ENCODE measurements around the gene PSMD13. TPM values are rescaled to one million over a fixed set of nuclear protein-coding genes. Genes with fewer than 3 reads are reported as not detected.
"Not testable (repeated sequence)": the region's sequence is repeated elsewhere in the genome, so short reads cannot be mapped to it uniquely, and the experiment has no call there.

PSMD13 gene
- total RNA-seq, 1 experiment from 2014 or later, result 141 TPM

DNA sequence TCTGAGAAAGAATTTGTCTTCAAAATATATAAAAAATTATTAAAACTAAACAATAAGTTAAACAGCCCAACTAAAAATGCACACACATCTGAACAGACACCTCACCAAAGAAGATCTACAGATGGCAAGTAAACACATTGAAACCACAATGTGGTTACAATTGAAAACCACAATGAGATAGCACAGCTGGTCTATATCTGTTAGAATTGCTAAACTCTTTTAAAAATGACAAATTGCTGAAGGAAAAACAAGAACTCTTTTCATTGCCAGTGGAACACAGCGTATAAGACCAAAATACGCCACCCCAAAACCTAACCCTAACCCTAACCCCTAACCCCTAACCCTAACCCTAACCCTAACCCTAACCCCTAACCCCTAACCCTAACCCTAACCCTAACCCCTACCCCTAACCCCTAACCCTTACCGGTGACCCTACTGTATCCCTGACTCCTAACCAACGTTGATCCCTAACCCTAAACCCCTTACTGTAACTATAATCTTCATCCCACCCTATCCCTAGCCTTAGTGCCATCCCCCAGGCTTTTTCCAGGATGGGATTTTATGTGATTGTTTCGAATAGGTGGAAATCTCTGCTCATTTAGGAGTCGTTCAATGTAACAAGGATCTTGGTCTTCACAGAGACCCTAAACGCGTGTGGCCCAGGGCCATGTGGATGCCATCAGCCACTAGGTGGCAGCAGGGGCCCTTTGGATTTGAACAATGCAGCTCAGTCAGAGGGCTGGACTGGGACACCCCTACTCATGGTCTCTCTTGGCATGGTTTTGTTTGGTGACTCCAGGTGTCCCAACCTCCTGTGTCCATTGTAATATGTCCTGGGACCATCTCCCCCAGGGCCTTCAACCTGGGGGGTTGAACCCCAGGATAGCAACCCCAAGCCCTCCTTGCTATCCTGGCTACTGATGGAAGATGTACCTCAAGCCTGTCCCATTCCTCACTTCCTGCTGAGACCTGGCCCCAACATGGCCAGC is 45.0 kb upstream of the PSMD13 start:
- not testable (repeated sequence) for H4K20me1 ChIP-seq (ENCODE audit: control insufficient read depth, insufficient read depth, insufficient read length); H3K4me1 ChIP-seq (ENCODE audit: insufficient read depth, low read length); H2AK5ac ChIP-seq (ENCODE audit: insufficient read length, low read length); H3K4me3 Mint-ChIP-seq; H3K36me3 Mint-ChIP-seq (ENCODE audit: insufficient read depth in 1 of 3, low read depth in 3 of 3); H3K23me2 ChIP-seq (ENCODE audit: insufficient read length, low read depth, low read length, poor library complexity, severe bottlenecking); H4K91ac ChIP-seq (ENCODE audit: insufficient read length, low read depth, low read length); DNase-seq; H3K9me3 ChIP-seq (ENCODE audit: control insufficient read depth, low read depth, low read length); H3K27me3 ChIP-seq (ENCODE audit: insufficient read depth, low read length); H2AFZ ChIP-seq (ENCODE audit: low read length); H2BK20ac ChIP-seq (ENCODE audit: low read depth, low read length, poor library complexity, severe bottlenecking); H2BK12ac ChIP-seq (ENCODE audit: insufficient read length, low read depth, low read length); H3K4me1 Mint-ChIP-seq; H2BK15ac ChIP-seq (ENCODE audit: low read depth, low read length); H4K5ac ChIP-seq (ENCODE audit: insufficient read length, low read depth, low read length); H3K14ac ChIP-seq (ENCODE audit: insufficient read depth, low read length); H3K18ac ChIP-seq (ENCODE audit: insufficient read length, low read depth, low read length); H3K79me2 ChIP-seq (ENCODE audit: insufficient read depth, low read length); H3T11ph ChIP-seq (ENCODE audit: low read length); H3K56ac ChIP-seq (ENCODE audit: insufficient read length, low read depth, low read length); H2BK5ac ChIP-seq (ENCODE audit: insufficient read length, low read length); H3K27ac ChIP-seq (ENCODE audit: insufficient read length, low read depth, low read length); H3K27ac Mint-ChIP-seq; H3K4ac ChIP-seq (ENCODE audit: low read depth, low read length); H3K9ac ChIP-seq (ENCODE audit: extremely low read depth, insufficient read length, low read length); H3K23ac ChIP-seq (ENCODE audit: insufficient read length, low read depth, low read length); H3K79me1 ChIP-seq (ENCODE audit: insufficient read depth, low read depth, low read length, poor library complexity, severe bottlenecking); H3K4me2 ChIP-seq (ENCODE audit: insufficient read depth, insufficient read length, low read length); H4K8ac ChIP-seq (replicated peaks; ENCODE audit: insufficient read length, low read depth, low read length); H3K27me3 Mint-ChIP-seq (ENCODE audit: low read depth); H2BK120ac ChIP-seq (ENCODE audit: low read depth, low read length, poor library complexity, severe bottlenecking)
- H3K9me3 Mint-ChIP-seq, result peaks cover 10 to 17% of the 10 kb centered on the region in 2 experiments
- 100% methylated on average over 1 of the region's 8 CpGs for WGBS (ENCODE audit: extremely low coverage, insufficient read length, low lambda C conversion rate)

DNA sequence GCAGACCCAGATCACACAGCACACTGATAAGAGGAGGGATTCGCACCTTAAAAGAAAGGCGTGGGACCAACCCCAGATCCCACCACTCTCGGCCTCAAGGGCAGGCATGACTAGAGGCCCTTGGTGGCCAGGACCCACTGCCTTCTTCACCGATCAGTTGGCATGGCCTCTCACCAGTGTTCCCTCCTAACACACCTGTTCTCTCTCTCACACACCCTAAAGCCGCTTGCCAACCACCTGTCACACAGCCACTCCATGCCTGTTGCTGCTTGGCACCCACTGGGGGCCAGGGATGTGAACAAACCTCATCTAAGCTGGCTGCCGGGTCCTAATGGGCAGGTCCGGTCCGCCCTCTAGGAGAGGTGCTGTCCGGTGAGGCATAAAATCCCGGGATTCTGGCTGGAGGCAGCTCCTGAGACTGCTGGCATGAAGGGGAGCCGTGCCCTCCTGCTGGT is 44.1 kb upstream of the PSMD13 start, which contains the start of gene SCGB1C1:
TSS of gene SCGB1C1 (plus strand) at position 405 of the 455 bp plus-strand sequence. CDS start at position 427, 22 bp downstream.
- not testable (repeated sequence) for H3K9me3 ChIP-seq (ENCODE audit: control insufficient read depth, low read depth, low read length); H3K27me3 ChIP-seq (ENCODE audit: insufficient read depth, low read length); H4K20me1 ChIP-seq (ENCODE audit: control insufficient read depth, insufficient read depth, insufficient read length); H3K18ac ChIP-seq (ENCODE audit: insufficient read length, low read depth, low read length); H3K36me3 Mint-ChIP-seq (ENCODE audit: insufficient read depth in 1 of 3, low read depth in 3 of 3); H3K79me2 ChIP-seq (ENCODE audit: insufficient read depth, low read length); H3K27me3 Mint-ChIP-seq (ENCODE audit: low read depth); H2BK120ac ChIP-seq (ENCODE audit: low read depth, low read length, poor library complexity, severe bottlenecking); H3K79me1 ChIP-seq (ENCODE audit: insufficient read depth, low read depth, low read length, poor library complexity, severe bottlenecking); H2BK12ac ChIP-seq (ENCODE audit: insufficient read length, low read depth, low read length); H3K4ac ChIP-seq (ENCODE audit: low read depth, low read length); H3K4me3 Mint-ChIP-seq; H2AK5ac ChIP-seq (ENCODE audit: insufficient read length, low read length); H3K9ac ChIP-seq (ENCODE audit: extremely low read depth, insufficient read length, low read length); H2AFZ ChIP-seq (ENCODE audit: low read length); H3K27ac ChIP-seq (ENCODE audit: insufficient read length, low read depth, low read length); H3K4me1 Mint-ChIP-seq; H3K56ac ChIP-seq (ENCODE audit: insufficient read length, low read depth, low read length); H4K91ac ChIP-seq (ENCODE audit: insufficient read length, low read depth, low read length); H2BK20ac ChIP-seq (ENCODE audit: low read depth, low read length, poor library complexity, severe bottlenecking); H3K23me2 ChIP-seq (ENCODE audit: insufficient read length, low read depth, low read length, poor library complexity, severe bottlenecking); H4K8ac ChIP-seq (replicated peaks; ENCODE audit: insufficient read length, low read depth, low read length); H2BK5ac ChIP-seq (ENCODE audit: insufficient read length, low read length); H3K27ac Mint-ChIP-seq; H4K5ac ChIP-seq (ENCODE audit: insufficient read length, low read depth, low read length); H3K4me1 ChIP-seq (ENCODE audit: insufficient read depth, low read length); H3K4me2 ChIP-seq (ENCODE audit: insufficient read depth, insufficient read length, low read length); H3T11ph ChIP-seq (ENCODE audit: low read length); H3K23ac ChIP-seq (ENCODE audit: insufficient read length, low read depth, low read length); H2BK15ac ChIP-seq (ENCODE audit: low read depth, low read length); H3K14ac ChIP-seq (ENCODE audit: insufficient read depth, low read length); DNase-seq
- H3K9me3 Mint-ChIP-seq, result peaks cover 9 to 19% of the 10 kb centered on the region in 2 experiments
- WGBS (ENCODE audit: extremely low coverage, insufficient read length, low lambda C conversion rate), result no CpG with 5 or more reads among the region's 11 CpGs

All from H9 (cell line).